Tibial nerve (tissue), 4 donors: ENCODE data around the gene SMG6. TPM values are rescaled to one million over a fixed set of nuclear protein-coding genes. Genes with fewer than 3 reads are reported as not detected.
A peak's percentile ranks its signal among the peaks of the same experiment; 100 is the strongest.

ENCODE experiments used
- DNase-seq, 2 donors: peaks; one replicate each; pipeline ENCODE4 v3.0.0-alpha.2; 2019; ENCODE audit warnings: low spot score in 2 of 2
- H3K27ac ChIP-seq, 4 donors: fragments of 200-600 bp; sonication (generic) in 3 of 4; one replicate each; pipeline ENCODE4 v1.5.1; 2017 to 2019; ENCODE audit warnings: mild to moderate bottlenecking in 1 of 4
- H3K27me3 ChIP-seq, 2 donors: fragments of 200-600 bp; sonication (generic) in 1 of 2; one replicate each; pipeline versions ENCODE4 v1.5.1 to v1.6.0; 2017 to 2019
- H3K36me3 ChIP-seq, 3 donors: fragments of 200-600 bp; sonication (generic); one replicate each; pipeline ENCODE4 v1.5.1; 2018 to 2019
- H3K4me1 ChIP-seq, 4 donors: fragments of 200-600 bp; sonication (generic) in 3 of 4; one replicate each; pipeline ENCODE4 v1.5.1; 2017 to 2019
- H3K4me3 ChIP-seq, 4 donors: fragments of 200-600 bp; sonication (generic) in 3 of 4; one replicate each; pipeline ENCODE4 v1.5.1; 2017 to 2019; ENCODE audit warnings: mild to moderate bottlenecking in 1 of 4, moderate library complexity in 1 of 4
- H3K9me3 ChIP-seq, 4 donors: fragments of 200-600 bp; sonication (generic) in 3 of 4; one replicate each; pipeline ENCODE4 v1.5.1; 2017 to 2019
- EP300 ChIP-seq, 2 donors: sonication (generic); formaldehyde crosslinking; IDR thresholded peaks; one replicate each; pipeline ENCODE4 v1.6.1; 2017; ENCODE audit warnings: antibody characterized with exemption in 2 of 2, mild to moderate bottlenecking in 1 of 2
- POLR2A ChIP-seq, 2 donors: fragments of 450-650 bp; IDR thresholded peaks; one replicate each; pipeline ENCODE4 v1.6.1; 2017; ENCODE audit warnings: antibody characterized with exemption in 2 of 2, mild to moderate bottlenecking in 2 of 2, moderate library complexity in 2 of 2
- WGBS, 2 donors: methylation state at CpG; one replicate each; pipeline ENCODE4 v1.1.5; 2018; 5-methylcytosine and 5-hydroxymethylcytosine counted together
- total RNA-seq, 4 donors: library from RNA; depleted of rRNA; stranded (reverse); fragments of >200 nt; gene quantifications; one replicate each; pipeline ENCODE4 v1.1.0, GENCODE V29; 2016
- TF ChIP-seq, protein P1 (sequence below), 5 experiments: fragments of 200-600 bp in 3 of 5; fragments of 450-650 bp in 2 of 5; sonication (generic) in 3 of 5; IDR thresholded peaks; one replicate each; pipeline ENCODE4 v1.5.1; 2016 to 2019; ENCODE audit warnings: antibody characterized with exemption in 5 of 5, mild to moderate bottlenecking in 3 of 5, moderate library complexity in 2 of 5

SMG6 gene
- total RNA-seq, 4 donors from 2014 or later, result 29.5 to 86.5 (median 40.1) TPM

DNA sequence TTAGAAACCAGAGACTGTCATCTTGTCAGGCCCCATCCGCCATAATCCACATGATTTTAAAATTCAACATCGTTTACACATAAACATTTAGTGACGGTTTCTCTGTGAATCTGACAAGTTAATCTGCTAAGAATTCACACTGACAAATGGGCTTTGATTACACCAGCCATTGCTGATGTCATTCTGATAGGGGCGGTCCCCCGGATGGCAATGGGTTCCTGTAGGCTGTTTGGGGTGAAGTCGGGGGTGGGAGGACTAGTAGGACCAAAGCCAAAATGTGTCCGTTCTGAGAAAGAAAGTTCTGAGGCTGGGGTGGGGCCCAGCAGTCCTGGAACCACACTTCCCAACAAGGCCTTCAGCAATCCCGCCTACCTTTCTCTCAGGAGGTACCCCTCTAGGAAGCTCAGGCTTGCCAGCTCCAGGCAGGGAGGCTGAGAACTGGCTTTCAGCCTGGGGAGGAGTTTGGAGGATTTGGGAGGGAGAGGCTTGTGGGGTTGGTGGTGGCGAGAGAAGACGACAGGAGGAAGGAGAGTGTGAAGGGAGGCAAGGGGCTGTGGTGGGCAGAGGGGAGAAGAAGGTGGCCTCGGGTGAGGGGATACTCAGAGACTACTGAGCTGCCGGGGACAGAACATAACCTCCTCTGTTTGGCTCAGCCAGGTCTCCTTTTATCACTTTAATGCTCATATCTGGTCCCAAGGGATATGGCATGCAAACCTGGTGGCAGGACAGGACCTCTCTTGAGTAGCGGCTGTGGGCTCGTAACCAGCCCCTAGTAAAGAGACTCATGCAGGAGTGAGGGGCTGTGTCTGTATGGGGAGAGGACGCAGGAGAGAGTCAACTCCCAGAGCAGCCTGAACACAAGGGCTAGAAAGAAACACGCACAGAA, 240.1 kb downstream of the SMG6 start:
- Histone ChIP-seq H3K27ac (peak overlapping the region; percentile 66 to 92 (median 92)), H3K4me3 (no peak overlapping the region), H3K27me3 (peaks cover 0 to 17% of the 10 kb centered on the region in 2 donors), H3K4me1 (peaks cover 0 to 99% (median 77%) of the 10 kb centered on the region in 4 donors), H3K9me3 (no peaks in the 10 kb centered on the region), H3K36me3 (peaks cover 0 to 91% (median 0%) of the 10 kb centered on the region in 3 donors)
- no peak for DNase-seq
- no peak for TF ChIP-seq POLR2A (IDR thresholded peaks at IDR 0.05)
- TF ChIP-seq, protein P1, sequence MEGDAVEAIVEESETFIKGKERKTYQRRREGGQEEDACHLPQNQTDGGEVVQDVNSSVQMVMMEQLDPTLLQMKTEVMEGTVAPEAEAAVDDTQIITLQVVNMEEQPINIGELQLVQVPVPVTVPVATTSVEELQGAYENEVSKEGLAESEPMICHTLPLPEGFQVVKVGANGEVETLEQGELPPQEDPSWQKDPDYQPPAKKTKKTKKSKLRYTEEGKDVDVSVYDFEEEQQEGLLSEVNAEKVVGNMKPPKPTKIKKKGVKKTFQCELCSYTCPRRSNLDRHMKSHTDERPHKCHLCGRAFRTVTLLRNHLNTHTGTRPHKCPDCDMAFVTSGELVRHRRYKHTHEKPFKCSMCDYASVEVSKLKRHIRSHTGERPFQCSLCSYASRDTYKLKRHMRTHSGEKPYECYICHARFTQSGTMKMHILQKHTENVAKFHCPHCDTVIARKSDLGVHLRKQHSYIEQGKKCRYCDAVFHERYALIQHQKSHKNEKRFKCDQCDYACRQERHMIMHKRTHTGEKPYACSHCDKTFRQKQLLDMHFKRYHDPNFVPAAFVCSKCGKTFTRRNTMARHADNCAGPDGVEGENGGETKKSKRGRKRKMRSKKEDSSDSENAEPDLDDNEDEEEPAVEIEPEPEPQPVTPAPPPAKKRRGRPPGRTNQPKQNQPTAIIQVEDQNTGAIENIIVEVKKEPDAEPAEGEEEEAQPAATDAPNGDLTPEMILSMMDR (IDR thresholded peaks at IDR 0.05), result no peak
- TF ChIP-seq EP300 (IDR thresholded peaks at IDR 0.05), result no peak
- 46 to 53% methylated on average over 16 of the region's 16 CpGs for WGBS, 2 donors

- 33 to 39% methylated on average over 11 of the region's 11 CpGs for WGBS, 2 donors
- peaks cover 0 to 91% (median 0%) of the 10 kb centered on the region in 3 donors for H3K36me3 ChIP-seq
- H3K27me3 ChIP-seq, result peaks cover 0 to 17% of the 10 kb centered on the region in 2 donors
- no peak for TF ChIP-seq EP300 (IDR thresholded peaks at IDR 0.05)
- TF ChIP-seq POLR2A (IDR thresholded peaks at IDR 0.05), result no peak
- TF ChIP-seq, protein P1 (IDR thresholded peaks at IDR 0.05), result no peak
- peaks cover 0 to 99% (median 73%) of the 10 kb centered on the region in 4 donors for H3K4me1 ChIP-seq
- H3K9me3 ChIP-seq, result no peaks in the 10 kb centered on the region
- no peak for DNase-seq
- H3K27ac ChIP-seq, result peak overlapping the region; percentile 66 to 92 (median 92)
- H3K4me3 ChIP-seq, result no peak overlapping the region
These were observed 240.9 kb downstream of the SMG6 start for GRCh38 chr17:2062571-2063183.

- H3K9me3 ChIP-seq, result no peaks in the 10 kb centered on the region
- H3K4me3 ChIP-seq, result no peak overlapping the region
- H3K27me3 ChIP-seq, result peaks cover 0 to 17% of the 10 kb centered on the region in 2 donors
- WGBS, 2 donors, result 63 to 70% methylated on average over 14 to 17 of the region's 17 CpGs
- H3K27ac ChIP-seq, result peak overlapping the region; percentile 66 to 92 (median 92)
- H3K4me1 ChIP-seq, result peaks cover 0 to 97% (median 64%) of the 10 kb centered on the region in 4 donors
- H3K36me3 ChIP-seq, result peaks cover 0 to 88% (median 0%) of the 10 kb centered on the region in 3 donors
- TF ChIP-seq, protein P1 (IDR thresholded peaks at IDR 0.05), result no peak
- TF ChIP-seq EP300 (IDR thresholded peaks at IDR 0.05), result no peak
- TF ChIP-seq POLR2A (IDR thresholded peaks at IDR 0.05), result no peak
- no peak for DNase-seq
These were observed 242.1 kb downstream of the SMG6 start for GRCh38 chr17:2061441-2061958.

- Histone ChIP-seq H3K27ac (peak overlapping the region; percentile 66 to 92 (median 92)), H3K27me3 (peaks cover 0 to 17% of the 10 kb centered on the region in 2 donors), H3K36me3 (peaks cover 0 to 87% (median 0%) of the 10 kb centered on the region in 3 donors), H3K9me3 (no peaks in the 10 kb centered on the region), H3K4me1 (peaks cover 0 to 94% (median 62%) of the 10 kb centered on the region in 4 donors), H3K4me3 (no peak overlapping the region)
- no peak for DNase-seq
- TF ChIP-seq POLR2A (IDR thresholded peaks at IDR 0.05) (no peak), EP300 (IDR thresholded peaks at IDR 0.05) (no peak)
- TF ChIP-seq, protein P1 (IDR thresholded peaks at IDR 0.05), result no peak
- WGBS, 2 donors, result 57 to 71% methylated on average over 18 to 21 of the region's 21 CpGs
These were observed 242.7 kb downstream of the SMG6 start for GRCh38 chr17:2060681-2061440.
